HL-60 (cell line): Measurements from ENCODE around the gene TOX3.

Experiments used
- CTCF ChIP-seq: IDR thresholded peaks from one replicate; pipeline ENCODE4 v1.5.1; 2011; ENCODE audit warnings: low read length, control low read depth, inconsistent platforms; ENCODE audit not compliant: insufficient read depth
- GABPA ChIP-seq: IDR thresholded peaks from 2 replicates; pipeline ENCODE4 v1.6.1; 2012; ENCODE audit warnings: low read depth
- POLR2AphosphoS5 ChIP-seq: IDR thresholded peaks from 2 replicates; pipeline ENCODE4 v1.6.1; 2012; ENCODE audit warnings: low read depth

GRCh38 chr16:52474679-52475078 lies 72.3 kb downstream of the TOX3 start:
- TF ChIP-seq CTCF (no peak), POLR2AphosphoS5 (no peak), GABPA (no peak)
